8988T (cell line): ENCODE measurements around the gene PTX4.
A peak's percentile ranks its signal among the peaks of the same experiment; 100 is the strongest.
"Not testable (repeated sequence)": the region's sequence is repeated elsewhere in the genome, so short reads cannot be mapped to it uniquely, and the experiment has no call there.

Experiments used
- DNase-seq: peaks from one replicate; pipeline ENCODE4 v3.0.0; 2011

The PTX4 gene

GRCh38 chr16:1478937-1479336 lies 9.8 kb downstream of the PTX4 start:
- not testable (repeated sequence) for DNase-seq

GRCh38 chr16:1477033-1477432 lies 11.7 kb downstream of the PTX4 start:
- DNase-seq, result no peak

- no peak for DNase-seq
Observed at GRCh38 chr16:1475552-1476114, 13.1 kb downstream of the PTX4 start.

- DNase-seq, result peak; percentile 94
Observed at GRCh38 chr16:1474796-1475551, 13.8 kb downstream of the PTX4 start, which contains the start of gene CLCN7. TSS of gene CLCN7 (minus strand) at chr16:1475028. CDS start at chr16:1474974, 54 bp downstream.

GRCh38 chr16:1474082-1474795 lies 14.5 kb downstream of the PTX4 start:
- no peak for DNase-seq

GRCh38 chr16:1472974-1473373 lies 15.8 kb downstream of the PTX4 start:
- no peak for DNase-seq

- no peak for DNase-seq
Observed at GRCh38 chr16:1471569-1472194, 17.1 kb downstream of the PTX4 start.

- DNase-seq, result no peak
Observed at GRCh38 chr16:1470481-1471251, 18.1 kb downstream of the PTX4 start.

- no peak for DNase-seq
Observed at GRCh38 chr16:1469693-1470201, 19.0 kb downstream of the PTX4 start.

GRCh38 chr16:1469141-1469540 lies 19.6 kb downstream of the PTX4 start:
- not testable (repeated sequence) for DNase-seq

GRCh38 chr16:1468426-1468810 lies 20.3 kb downstream of the PTX4 start:
- no peak for DNase-seq

- DNase-seq, result no peak
Observed at GRCh38 chr16:1466968-1467521, 21.7 kb downstream of the PTX4 start.

- no peak for DNase-seq
Observed at GRCh38 chr16:1466054-1466453, 22.7 kb downstream of the PTX4 start.

- no peak for DNase-seq
Observed at GRCh38 chr16:1465567-1465915, 23.2 kb downstream of the PTX4 start.

GRCh38 chr16:1464894-1465566 lies 23.7 kb downstream of the PTX4 start:
- no peak for DNase-seq

GRCh38 chr16:1464196-1464893 lies 24.4 kb downstream of the PTX4 start:
- DNase-seq, result no peak

GRCh38 chr16:1461146-1461545 lies 27.6 kb downstream of the PTX4 start:
- no peak for DNase-seq

- no peak for DNase-seq
Observed at GRCh38 chr16:1460602-1461138, 28.1 kb downstream of the PTX4 start.

GRCh38 chr16:1459967-1460366 lies 28.8 kb downstream of the PTX4 start:
- no peak for DNase-seq

GRCh38 chr16:1458977-1459341 lies 29.8 kb downstream of the PTX4 start:
- DNase-seq, result no peak
